ENCODE measurements around the gene PDGFC.

Gene PDGFC

DNA sequence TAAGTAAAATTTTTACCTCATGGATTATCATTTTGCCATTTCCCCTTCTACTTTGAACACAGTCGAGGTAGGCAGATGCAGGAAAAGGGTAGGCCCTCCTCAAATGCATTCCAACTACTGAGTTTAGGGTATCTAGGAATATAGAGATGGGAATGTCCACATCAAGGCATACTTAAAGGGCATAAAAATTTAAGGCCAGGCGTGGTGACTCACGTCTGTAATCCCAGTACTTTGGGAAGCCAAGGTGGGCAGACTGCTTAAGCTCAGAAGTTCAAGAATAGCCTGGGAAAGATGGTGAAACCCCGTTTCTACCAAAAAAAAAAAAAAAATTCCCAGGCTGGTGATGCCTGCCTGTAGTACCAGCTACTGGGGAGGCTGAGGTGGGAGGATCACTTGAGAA, 146.5 kb downstream of the PDGFC start:
- DNase-seq, result no peak

DNA sequence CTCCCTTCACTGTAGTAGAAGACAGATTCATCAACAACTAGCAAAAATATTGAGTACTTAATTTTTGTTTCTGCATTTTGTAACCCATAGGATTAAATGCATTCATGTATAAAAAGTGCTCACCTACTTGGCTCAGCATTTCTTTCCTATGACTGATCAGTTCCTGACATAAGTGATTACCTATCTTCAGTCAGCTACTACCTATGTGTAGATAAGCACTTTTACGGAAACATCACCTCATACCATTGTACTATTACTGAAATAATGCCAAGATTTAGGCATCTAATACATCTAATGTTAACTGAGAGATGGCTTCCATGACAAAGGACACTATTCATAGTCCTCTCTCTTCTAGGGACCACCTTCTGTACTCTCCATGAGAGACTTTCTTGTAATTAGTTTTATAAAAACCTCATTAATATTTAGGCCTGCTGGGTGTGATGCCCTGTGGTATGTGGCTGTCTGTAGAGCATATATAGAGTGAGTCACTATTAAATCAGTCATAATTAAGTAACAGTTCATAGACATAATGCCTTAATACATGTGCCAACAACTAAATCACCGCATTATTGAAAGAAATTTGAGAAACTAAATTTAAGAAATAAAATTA, 147.0 kb downstream of the PDGFC start:
- no peak for DNase-seq

DNA sequence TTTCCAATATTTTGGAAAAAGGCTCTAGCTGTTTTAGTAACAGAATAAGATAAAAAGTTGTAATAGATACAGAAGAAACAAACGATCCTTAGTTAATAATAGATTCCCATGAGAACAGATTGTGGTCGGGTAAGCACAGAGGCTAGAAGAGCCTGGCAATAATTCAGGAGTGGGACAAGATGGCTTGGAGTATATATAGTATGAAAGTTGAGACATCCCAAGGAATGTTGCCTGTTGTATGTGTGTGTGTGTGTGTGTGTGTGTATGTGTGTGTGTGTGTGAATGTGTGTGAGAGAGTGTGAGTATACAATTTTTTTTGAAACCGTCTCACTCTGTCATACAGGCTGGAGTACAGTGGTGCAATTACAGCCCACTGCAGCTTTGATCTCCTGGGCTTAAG, 150.7 kb downstream of the PDGFC start:
- no peak for DNase-seq

DNA sequence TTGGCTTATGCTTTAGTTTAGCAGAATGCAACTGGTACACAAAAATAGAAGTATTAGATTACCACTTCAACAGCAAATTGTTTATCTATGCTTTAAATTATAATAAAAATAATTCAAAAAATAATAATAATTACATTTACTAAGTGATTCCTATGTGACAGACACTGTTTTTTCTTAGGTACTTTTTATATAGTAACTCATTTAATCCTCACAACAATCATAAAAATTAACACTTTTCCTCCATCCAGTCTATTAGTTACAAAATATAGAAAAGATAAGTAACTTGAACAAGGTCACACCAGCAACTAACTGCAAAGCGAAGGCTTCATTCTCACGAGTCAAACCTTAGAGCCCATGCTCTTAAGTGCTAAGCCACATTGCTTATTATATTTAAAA, 155.2 kb downstream of the PDGFC start:
- DNase-seq, result no peak

DNA sequence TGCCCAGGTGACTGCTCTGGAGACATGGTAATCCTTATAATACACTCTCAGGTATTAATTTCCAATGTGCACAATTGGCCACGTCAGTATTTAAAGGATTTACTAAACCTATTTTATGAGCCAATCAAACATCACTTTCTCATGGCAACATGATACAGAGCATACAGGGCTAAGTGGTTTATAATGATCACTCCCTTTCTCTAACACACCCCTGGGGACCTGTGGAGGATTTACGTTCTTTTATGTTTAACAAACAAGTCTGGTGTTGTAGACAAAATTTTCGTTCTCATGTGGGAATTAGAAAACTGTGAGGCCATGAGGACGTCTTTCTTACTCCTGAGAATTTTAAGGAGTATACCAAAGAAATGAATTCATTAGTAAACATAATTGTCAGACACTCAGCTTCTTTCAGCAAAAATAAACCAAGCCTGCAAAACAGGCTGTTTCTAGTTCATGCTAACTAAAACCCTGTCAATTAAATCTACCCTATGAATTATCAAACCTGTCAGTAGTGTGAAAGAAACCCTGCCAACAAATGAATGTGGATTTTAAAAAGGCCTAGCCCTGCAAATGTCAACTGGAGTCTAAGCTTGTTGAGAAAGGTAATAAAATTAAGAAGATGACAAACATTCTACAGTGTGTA, 155.8 kb downstream of the PDGFC start:
- DNase-seq, result no peak

DNA sequence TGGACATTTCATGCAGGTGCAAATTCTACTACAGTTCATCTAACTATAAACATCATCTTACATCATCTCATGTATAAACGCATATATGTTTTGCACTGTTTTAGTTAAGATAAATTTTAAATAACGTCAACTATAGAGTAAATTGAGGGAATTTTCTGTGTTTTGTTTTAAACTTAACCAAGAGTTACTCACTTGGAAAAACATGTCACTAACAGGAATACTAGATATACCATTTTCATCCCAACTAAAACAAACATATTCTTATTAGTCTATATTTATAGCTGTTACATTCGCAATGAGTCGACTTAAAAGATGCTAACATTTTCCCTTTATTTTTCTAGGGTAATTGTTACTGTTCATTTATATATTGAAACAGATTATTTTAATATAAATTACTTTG, 159.6 kb downstream of the PDGFC start:
- DNase-seq, result no peak

DNA sequence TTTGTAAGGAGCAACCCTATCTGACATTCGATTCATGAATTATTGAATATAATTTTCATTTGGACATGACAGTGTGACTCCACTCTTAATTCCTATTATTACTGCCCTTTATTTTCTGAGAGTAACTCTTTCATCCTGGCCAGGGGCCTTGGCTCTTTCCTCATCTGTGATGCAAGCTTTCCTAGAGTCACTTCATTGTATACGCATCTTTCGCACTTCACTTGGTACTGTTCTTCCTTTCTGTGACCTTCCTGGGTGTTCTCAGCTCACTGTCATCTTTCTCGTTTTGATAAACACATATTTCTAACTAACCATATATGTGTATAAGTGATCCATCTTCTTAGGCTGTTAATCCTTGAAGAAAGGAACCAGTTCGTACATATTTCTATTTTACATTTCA, 160.3 kb downstream of the PDGFC start:
- no peak for DNase-seq

DNA sequence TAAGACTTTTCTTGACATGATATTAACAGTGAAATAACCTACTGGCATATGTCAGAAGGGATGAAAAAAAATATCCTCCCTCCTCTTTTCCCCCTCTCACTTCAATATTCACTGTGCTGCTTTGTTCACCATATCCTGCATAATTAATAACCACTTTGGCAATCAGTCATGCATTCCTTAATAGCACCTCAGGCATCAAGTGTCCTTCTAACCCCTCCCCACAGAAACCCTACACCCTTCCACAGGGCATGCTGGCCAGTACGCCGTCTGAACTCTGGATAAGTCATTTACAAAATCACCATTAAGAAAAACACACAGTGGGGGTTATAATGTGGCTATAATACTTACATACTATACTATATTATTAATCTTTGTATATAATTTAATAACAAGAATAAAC, 165.9 kb downstream of the PDGFC start:
- DNase-seq, result no peak

DNA sequence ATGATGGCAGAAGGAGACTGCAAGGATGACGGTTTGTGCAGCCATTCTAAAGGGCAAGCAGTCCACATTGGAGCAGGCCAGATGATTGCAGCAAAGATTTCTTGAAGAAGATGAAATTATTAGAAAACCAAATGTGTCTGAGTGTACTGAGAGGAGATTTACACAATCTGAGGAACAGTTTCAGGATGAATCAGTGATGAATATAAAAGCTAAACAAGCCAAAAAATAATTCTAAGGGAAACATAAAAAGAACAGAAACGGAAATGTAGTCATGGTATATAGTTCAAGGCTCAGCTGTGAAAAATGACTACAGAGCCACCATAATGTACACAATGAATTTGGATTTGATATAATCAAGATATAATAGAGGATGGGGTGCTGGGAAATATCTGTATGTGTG, 168.5 kb downstream of the PDGFC start:
- no peak for DNase-seq

DNA sequence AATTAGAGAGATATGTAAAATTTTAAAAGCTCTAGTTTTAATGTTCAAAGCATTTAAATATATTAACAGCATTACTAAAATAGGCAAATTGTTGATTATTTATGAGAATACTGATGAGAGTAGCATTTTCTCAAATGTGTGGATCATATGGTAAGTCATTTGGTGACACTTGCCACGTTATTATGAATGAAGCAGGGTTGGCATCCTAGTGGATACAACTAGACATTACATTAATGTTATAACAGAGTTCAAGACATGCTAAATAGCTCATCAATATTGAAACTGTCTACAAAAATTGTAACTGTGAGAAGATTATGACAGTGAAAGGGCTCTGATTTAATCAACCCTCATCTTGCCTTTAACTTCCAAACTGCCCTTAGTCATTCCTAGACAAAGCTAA, 171.1 kb downstream of the PDGFC start:
- no peak for DNase-seq

DNA sequence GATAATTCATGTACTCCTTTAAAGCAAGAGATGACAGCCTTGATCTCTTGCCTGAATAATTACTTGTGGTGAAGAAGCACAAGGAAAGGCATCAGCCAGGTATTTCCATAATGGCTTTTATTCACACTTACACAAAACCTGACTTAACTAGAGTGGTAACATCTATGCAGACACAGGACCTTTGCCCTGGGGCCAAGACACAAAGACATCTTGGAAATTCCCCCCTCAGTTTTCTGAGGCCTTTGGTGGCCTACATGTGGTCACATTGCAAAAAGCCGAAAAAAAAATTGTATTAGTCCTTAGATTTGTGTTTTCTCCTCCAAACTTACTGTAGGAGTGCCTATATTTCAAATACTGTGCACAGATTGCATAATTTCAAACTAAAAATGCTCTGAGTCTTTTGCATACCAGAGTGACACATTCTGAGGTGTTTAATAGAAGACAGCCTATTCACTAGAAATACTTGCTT, 172.4 kb downstream of the PDGFC start:
- no peak for DNase-seq

DNA sequence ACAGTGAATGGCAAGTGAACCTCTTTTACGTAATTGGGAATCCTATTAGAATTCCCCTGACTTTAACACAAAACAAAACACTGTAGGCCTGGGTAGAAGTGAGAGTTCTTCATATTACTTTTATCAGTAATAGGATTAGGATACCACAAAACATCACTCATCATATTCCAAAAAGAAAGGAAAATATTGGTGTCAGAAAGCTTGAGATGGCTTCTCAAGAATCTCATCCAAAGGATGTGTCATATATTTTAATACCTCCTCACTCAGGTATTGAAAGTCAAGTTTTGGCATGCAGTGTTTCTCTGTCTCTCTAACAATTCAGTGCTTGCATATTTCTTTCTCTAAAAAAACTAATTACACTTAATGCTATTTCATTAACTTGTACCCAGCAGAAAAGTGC, 173.2 kb downstream of the PDGFC start:
- DNase-seq, result no peak

DNA sequence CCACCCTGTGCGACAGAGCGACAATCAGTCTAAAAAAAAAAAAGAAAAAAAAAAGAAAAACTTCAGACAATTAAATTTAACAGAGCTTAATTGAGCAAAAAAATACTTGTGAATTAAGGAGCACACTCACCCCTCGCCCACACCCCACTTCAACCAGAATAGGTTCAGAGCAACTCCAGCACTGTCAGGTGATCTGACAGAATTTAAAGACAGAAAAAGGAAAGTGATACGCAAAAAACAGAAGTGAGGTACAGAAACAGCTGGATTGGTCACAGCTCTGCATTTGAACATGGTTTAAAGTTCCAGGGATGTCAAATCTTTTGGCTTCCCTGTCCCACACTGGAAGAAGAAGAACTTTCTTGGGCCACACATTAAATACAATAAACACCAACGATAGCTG, 174.4 kb downstream of the PDGFC start:
- no peak for DNase-seq

DNA sequence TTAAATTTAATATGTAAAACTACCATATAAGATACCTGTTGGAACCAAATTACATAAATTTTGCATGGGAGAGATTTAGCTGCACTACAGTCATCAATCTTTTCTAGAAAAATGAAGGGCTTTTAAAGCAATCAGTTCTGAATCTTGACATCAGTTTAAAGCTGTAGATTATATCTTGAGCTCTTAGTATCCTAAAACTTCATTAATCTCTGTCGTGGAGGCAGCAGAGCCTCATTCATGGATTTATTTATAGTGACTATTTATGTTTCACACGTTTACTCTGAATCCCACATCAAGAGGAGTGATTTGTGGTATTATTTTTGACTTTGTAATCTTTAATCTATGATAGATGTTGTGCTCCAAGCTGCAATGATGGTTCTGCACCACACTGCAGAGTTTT, 175.9 kb downstream of the PDGFC start:
- no peak for DNase-seq

DNA sequence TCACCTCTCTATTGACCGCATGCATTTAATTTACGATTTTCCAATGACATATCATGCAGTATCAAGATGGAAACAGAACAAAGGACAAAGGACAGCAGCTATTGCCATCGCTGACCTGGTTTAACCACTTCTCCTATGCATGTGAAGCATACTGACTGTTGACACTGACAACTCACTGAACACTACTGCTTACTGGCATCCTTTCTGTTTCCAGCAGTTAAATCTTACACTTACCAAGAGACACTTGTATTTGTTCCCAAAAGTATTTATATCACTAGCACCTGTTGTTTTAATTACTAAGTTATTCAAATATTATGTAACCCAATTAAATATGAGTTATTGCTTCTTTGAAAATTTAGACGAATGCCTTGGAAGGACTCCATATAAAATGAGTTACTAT, 176.7 kb downstream of the PDGFC start:
- DNase-seq, result no peak

DNA sequence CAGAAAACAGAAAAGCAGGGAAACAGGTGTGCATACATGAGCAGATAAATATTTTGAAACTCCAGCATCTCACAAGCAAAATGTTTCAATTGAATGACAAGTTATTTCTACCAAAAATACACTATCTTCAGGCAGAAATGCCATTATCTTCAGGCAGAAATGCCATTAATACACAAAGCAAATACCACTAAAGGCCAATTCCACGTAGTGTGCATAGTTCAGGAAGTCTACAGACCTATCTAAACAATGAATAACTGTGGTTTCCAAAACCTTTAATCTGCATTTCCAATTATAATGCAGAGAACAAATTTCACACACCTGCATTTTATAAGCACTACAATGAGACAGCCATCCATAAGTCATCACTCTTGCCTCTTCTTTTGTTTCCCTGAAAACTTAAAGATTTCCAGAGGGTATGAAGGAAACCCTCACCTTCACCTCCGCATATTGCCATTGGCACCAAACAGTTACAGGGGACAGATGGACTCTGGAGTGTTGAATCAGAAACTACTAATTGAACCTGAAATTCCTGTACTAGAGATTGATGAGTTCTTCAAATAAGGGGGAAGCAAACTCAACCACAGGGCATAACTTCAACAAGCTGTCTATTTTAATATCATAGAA, 179.0 kb downstream of the PDGFC start:
- DNase-seq, result no peak

DNA sequence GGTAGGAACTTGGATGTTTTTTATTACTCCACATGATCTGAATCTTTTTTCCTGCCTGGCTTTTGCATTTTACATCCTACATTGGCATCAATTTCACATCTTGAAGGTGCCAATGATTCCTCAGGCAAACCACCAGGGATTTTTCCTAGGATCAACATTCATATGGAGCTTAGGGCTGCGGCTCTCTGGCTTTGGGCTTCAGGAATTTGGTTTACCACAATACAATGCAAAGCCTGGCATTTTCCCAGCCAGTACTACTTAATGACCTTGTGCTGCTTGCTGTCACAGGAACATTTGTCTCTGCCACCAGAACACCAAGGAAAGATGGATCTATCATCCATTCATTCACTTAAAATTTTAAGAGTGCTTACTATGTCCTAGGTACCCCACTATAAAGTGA, 180.7 kb downstream of the PDGFC start:
- no peak for DNase-seq

DNA sequence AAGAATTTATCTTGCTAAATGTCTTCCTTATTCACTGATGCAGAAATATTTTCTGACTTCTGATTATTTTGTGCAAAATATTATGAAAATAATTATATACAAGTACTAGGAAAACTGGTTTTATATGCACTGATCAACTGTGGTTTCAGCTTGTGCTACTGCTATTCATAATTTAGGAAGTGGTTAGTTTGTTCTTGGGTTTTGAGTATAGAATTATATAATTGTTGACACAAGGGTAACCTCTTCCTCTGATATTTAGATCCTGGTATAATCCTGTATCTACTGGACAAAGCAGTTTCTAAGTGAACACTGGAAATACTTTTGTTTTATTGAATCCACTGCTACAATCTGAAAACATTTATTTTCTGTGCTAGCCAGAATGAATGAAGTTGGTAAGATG, 182.8 kb downstream of the PDGFC start:
- DNase-seq, result no peak

DNA sequence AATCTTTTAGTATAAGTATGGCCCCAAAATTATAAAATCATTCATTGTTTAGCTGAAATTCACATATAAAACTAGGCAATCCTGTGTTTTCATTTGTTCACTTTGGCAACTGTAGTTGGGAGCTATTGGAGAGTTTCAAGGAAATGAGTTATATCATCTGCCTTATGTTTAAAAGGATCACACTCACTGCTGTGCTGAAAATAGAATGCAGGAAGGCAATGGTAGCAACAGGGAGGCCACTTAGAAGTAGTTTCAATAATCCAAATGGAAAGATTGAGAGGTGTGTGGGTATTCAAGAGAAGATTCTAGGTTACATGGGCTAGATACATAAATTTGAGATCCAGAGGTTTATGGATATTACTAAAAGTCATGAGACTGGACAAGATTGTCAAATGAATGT, 184.9 kb downstream of the PDGFC start:
- no peak for DNase-seq

DNA sequence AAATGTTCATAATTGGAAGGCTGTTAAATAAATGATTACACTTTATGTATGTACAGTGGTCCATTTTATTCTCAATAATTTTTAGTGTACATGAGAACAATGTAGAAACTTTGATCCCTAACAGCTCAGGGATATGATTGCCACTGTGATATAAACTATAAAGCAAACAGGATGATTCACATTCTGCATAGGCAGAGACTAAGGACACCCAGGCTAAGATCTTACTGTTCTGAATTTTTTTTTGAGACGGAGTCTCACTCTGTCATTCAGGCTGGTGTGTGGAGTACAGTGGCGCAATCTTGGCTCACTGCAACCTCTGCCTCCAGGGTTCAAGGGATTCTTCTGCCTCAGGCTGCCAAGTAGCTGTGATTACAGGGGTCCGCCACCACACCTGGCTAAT, 186.6 kb downstream of the PDGFC start:
- no peak for DNase-seq

DNA sequence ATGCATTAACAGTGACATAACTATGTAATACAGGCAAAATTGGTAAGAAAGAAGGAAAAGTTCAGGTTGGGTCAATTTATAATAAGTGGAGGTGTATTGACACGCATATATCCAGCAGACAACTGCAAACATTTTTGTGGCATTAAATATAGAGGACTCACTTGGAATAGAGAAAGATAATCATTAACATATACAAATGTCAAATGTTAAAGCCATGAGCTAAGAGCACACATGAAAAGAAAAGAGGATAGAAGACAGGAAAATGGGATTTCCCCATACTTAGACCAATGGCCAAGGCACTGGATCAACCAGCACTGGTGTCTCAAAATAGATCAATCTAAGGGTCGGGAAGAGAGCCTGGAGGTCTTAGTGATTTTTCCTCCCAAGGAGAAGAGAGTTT, 187.6 kb downstream of the PDGFC start:
- DNase-seq, result no peak

DNA sequence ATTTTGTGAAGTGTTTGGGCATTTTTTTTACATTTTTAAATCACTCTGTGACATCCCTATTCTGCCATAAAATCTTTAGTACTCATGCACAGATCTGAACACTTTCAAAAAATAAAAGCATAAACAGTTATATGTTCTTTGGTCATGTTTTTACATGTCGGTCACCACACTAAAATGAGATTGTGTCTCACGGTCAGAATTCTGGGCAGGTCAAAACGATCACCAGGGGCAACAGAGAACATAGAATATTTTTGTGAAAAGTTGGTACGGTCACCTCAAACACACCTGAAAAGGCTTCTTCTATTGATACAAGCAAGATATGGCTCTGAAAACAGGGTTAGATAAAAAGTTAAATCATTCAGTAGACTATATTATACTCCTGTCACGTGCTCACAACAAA, 189.1 kb downstream of the PDGFC start:
- DNase-seq, result no peak

DNA sequence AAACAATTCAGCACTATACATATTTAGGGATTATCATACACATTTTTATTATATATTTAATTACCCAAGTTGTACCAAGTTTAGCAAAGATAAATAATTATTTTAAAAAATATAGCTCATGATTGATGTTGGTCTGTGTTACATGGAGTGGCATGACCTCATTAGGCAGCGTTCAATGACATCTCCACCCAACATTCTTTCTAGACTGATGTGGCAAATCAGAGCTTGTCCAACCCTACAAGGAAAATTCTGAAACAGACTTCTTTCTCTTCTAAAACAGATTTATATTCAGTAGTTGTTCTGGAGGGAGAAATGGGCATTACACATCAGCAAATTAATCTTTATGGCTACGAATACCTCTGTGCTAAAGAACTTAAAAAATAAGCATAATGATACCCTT, 189.7 kb downstream of the PDGFC start:
- DNase-seq, result no peak

DNA sequence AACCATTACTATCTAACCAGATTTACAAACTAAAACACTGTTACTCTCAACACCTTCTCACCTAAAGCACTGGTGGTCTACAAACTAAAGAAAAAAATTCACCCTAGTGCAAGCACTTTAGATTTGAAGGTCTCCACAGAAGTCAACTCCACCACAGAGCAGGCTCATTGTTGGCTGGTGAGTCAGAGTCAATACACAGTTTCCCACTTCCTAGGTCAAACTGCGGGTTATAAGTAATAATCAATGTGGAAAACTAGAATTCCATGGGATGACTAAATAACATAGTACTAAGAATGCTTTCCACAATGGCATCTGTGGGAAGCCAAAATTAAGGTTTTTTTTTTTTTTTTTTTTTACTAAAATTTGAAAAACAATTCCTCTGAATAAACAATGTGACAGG, 191.8 kb downstream of the PDGFC start:
- no peak for DNase-seq

DNA sequence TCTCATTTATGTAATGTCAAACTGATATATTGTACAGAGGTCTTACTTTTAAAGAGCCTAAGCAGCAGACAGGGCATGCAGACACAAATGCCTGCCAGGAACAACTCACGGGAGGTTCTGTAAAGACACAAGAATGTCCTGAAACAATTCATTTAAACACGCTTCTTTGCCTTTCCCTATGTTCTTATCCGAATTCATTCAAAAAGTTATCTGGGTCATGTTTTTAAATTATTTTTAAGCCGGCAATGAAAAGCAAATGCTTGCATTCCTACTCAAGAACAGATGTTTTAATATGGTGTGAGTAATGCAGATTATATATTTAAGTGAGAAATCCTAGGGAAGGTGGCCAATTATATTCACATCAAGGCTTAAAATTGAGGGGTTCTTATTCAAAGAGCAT, 192.6 kb downstream of the PDGFC start:
- no peak for DNase-seq

Data from T-helper 2 cell (primary cell).